ENCODE measurements around the gene BCAR1.
"Not testable (repeated sequence)": the region's sequence is repeated elsewhere in the genome, so short reads cannot be mapped to it uniquely, and the experiment has no call there.

BCAR1 gene

GRCh38 chr16:75209944-75210343, 41.5 kb downstream of the BCAR1 start:
- H3K9ac ChIP-seq (ENCODE audit: low read depth in 1 of 2, low read length in 2 of 2), result no peak overlapping the region
- no peaks in the 10 kb centered on the region for H3K36me3 ChIP-seq (ENCODE audit: control insufficient read depth in 2 of 2, insufficient read depth in 2 of 2, low read length in 2 of 2)
- no peak overlapping the region for H3K4me3 ChIP-seq (ENCODE audit: low read length in 2 of 2)
- H3K9me3 ChIP-seq (ENCODE audit: control insufficient read depth in 2 of 2, low read length in 2 of 2), result no peaks in the 10 kb centered on the region
- H3K4me1 ChIP-seq (ENCODE audit: control insufficient read depth in 2 of 2, insufficient read depth in 2 of 2, low read length in 2 of 2), result no peaks in the 10 kb centered on the region
- H3K27me3 ChIP-seq (ENCODE audit: control insufficient read depth in 2 of 2, insufficient read depth in 2 of 2, low read length in 2 of 2), result no peaks in the 10 kb centered on the region
- no peak overlapping the region for H3K27ac ChIP-seq (ENCODE audit: low read depth in 2 of 2, low read length in 2 of 2)

GRCh38 chr16:75209514-75209913, 41.9 kb downstream of the BCAR1 start:
- H3K36me3 ChIP-seq (ENCODE audit: control insufficient read depth in 2 of 2, insufficient read depth in 2 of 2, low read length in 2 of 2); H3K9ac ChIP-seq (ENCODE audit: low read depth in 1 of 2, low read length in 2 of 2); H3K4me1 ChIP-seq (ENCODE audit: control insufficient read depth in 2 of 2, insufficient read depth in 2 of 2, low read length in 2 of 2): not testable (repeated sequence)

GRCh38 chr16:75208861-75209505, 42.4 kb downstream of the BCAR1 start:
- Histone ChIP-seq H3K4me1 (ENCODE audit: control insufficient read depth in 2 of 2, insufficient read depth in 2 of 2, low read length in 2 of 2) (no peaks in the 10 kb centered on the region), H3K9me3 (ENCODE audit: control insufficient read depth in 2 of 2, low read length in 2 of 2) (no peaks in the 10 kb centered on the region), H3K27ac (ENCODE audit: low read depth in 2 of 2, low read length in 2 of 2) (no peak overlapping the region), H3K9ac (ENCODE audit: low read depth in 1 of 2, low read length in 2 of 2) (no peak overlapping the region), H3K27me3 (ENCODE audit: control insufficient read depth in 2 of 2, insufficient read depth in 2 of 2, low read length in 2 of 2) (no peaks in the 10 kb centered on the region), H3K4me3 (ENCODE audit: low read length in 2 of 2) (no peak overlapping the region), H3K36me3 (ENCODE audit: control insufficient read depth in 2 of 2, insufficient read depth in 2 of 2, low read length in 2 of 2) (no peaks in the 10 kb centered on the region)

More at GRCh38 chr16:75209514-75209913, 41.9 kb downstream of the BCAR1 start:
- H3K9me3 ChIP-seq (ENCODE audit: control insufficient read depth in 2 of 2, low read length in 2 of 2); H3K4me3 ChIP-seq (ENCODE audit: low read length in 2 of 2); H3K27ac ChIP-seq (ENCODE audit: low read depth in 2 of 2, low read length in 2 of 2); H3K27me3 ChIP-seq (ENCODE audit: control insufficient read depth in 2 of 2, insufficient read depth in 2 of 2, low read length in 2 of 2): not testable (repeated sequence)

GRCh38 chr16:75208242-75208825, 43.1 kb downstream of the BCAR1 start:
- H3K9ac ChIP-seq (ENCODE audit: low read depth in 1 of 2, low read length in 2 of 2), result no peak overlapping the region
- H3K27ac ChIP-seq (ENCODE audit: low read depth in 2 of 2, low read length in 2 of 2), result no peak overlapping the region
- H3K4me1 ChIP-seq (ENCODE audit: control insufficient read depth in 2 of 2, insufficient read depth in 2 of 2, low read length in 2 of 2), result no peaks in the 10 kb centered on the region

GRCh38 chr16:75207831-75208230, 43.6 kb downstream of the BCAR1 start:
- Histone ChIP-seq H3K27me3 (ENCODE audit: control insufficient read depth in 2 of 2, insufficient read depth in 2 of 2, low read length in 2 of 2) (no peaks in the 10 kb centered on the region), H3K4me1 (ENCODE audit: control insufficient read depth in 2 of 2, insufficient read depth in 2 of 2, low read length in 2 of 2) (no peaks in the 10 kb centered on the region), H3K4me3 (ENCODE audit: low read length in 2 of 2) (no peak overlapping the region), H3K9me3 (ENCODE audit: control insufficient read depth in 2 of 2, low read length in 2 of 2) (no peaks in the 10 kb centered on the region), H3K36me3 (ENCODE audit: control insufficient read depth in 2 of 2, insufficient read depth in 2 of 2, low read length in 2 of 2) (no peaks in the 10 kb centered on the region), H3K27ac (ENCODE audit: low read depth in 2 of 2, low read length in 2 of 2) (no peak overlapping the region), H3K9ac (ENCODE audit: low read depth in 1 of 2, low read length in 2 of 2) (no peak overlapping the region)

More at GRCh38 chr16:75208242-75208825, 43.1 kb downstream of the BCAR1 start:
- H3K4me3 ChIP-seq (ENCODE audit: low read length in 2 of 2), result no peak overlapping the region
- H3K36me3 ChIP-seq (ENCODE audit: control insufficient read depth in 2 of 2, insufficient read depth in 2 of 2, low read length in 2 of 2), result no peaks in the 10 kb centered on the region
- H3K27me3 ChIP-seq (ENCODE audit: control insufficient read depth in 2 of 2, insufficient read depth in 2 of 2, low read length in 2 of 2), result no peaks in the 10 kb centered on the region
- H3K9me3 ChIP-seq (ENCODE audit: control insufficient read depth in 2 of 2, low read length in 2 of 2), result no peaks in the 10 kb centered on the region

GRCh38 chr16:75206749-75207451, 44.5 kb downstream of the BCAR1 start, which contains the start of gene CTRB2:
TSS of gene CTRB2 (minus strand) at chr16:75207161. CDS start at chr16:75207141, 20 bp downstream.
- H3K9ac ChIP-seq (ENCODE audit: low read depth in 1 of 2, low read length in 2 of 2), result no peak within 1 kb of the TSS
- H3K9me3 ChIP-seq (ENCODE audit: control insufficient read depth in 2 of 2, low read length in 2 of 2), result no peaks in the 10 kb centered on the region
- H3K4me1 ChIP-seq (ENCODE audit: control insufficient read depth in 2 of 2, insufficient read depth in 2 of 2, low read length in 2 of 2), result no peaks in the 10 kb centered on the region
- no peaks in the 10 kb centered on the region for H3K36me3 ChIP-seq (ENCODE audit: control insufficient read depth in 2 of 2, insufficient read depth in 2 of 2, low read length in 2 of 2)
- no peak within 1 kb of the TSS for H3K27ac ChIP-seq (ENCODE audit: low read depth in 2 of 2, low read length in 2 of 2)
- H3K4me3 ChIP-seq (ENCODE audit: low read length in 2 of 2), result no peak within 1 kb of the TSS
- H3K27me3 ChIP-seq (ENCODE audit: control insufficient read depth in 2 of 2, insufficient read depth in 2 of 2, low read length in 2 of 2), result no peaks in the 10 kb centered on the region

GRCh38 chr16:75205961-75206748, 45.3 kb downstream of the BCAR1 start:
- not testable (repeated sequence) for H3K27me3 ChIP-seq (ENCODE audit: control insufficient read depth in 2 of 2, insufficient read depth in 2 of 2, low read length in 2 of 2); H3K9me3 ChIP-seq (ENCODE audit: control insufficient read depth in 2 of 2, low read length in 2 of 2); H3K4me3 ChIP-seq (ENCODE audit: low read length in 2 of 2); H3K9ac ChIP-seq (ENCODE audit: low read depth in 1 of 2, low read length in 2 of 2); H3K4me1 ChIP-seq (ENCODE audit: control insufficient read depth in 2 of 2, insufficient read depth in 2 of 2, low read length in 2 of 2); H3K27ac ChIP-seq (ENCODE audit: low read depth in 2 of 2, low read length in 2 of 2); H3K36me3 ChIP-seq (ENCODE audit: control insufficient read depth in 2 of 2, insufficient read depth in 2 of 2, low read length in 2 of 2)

- not testable (repeated sequence) for H3K9me3 ChIP-seq (ENCODE audit: control insufficient read depth in 2 of 2, low read length in 2 of 2); H3K4me1 ChIP-seq (ENCODE audit: control insufficient read depth in 2 of 2, insufficient read depth in 2 of 2, low read length in 2 of 2); H3K27ac ChIP-seq (ENCODE audit: low read depth in 2 of 2, low read length in 2 of 2); H3K36me3 ChIP-seq (ENCODE audit: control insufficient read depth in 2 of 2, insufficient read depth in 2 of 2, low read length in 2 of 2); H3K4me3 ChIP-seq (ENCODE audit: low read length in 2 of 2); H3K9ac ChIP-seq (ENCODE audit: low read depth in 1 of 2, low read length in 2 of 2); H3K27me3 ChIP-seq (ENCODE audit: control insufficient read depth in 2 of 2, insufficient read depth in 2 of 2, low read length in 2 of 2)
Observed at GRCh38 chr16:75205438-75205837, 46.0 kb downstream of the BCAR1 start.

GRCh38 chr16:75204905-75205304, 46.5 kb downstream of the BCAR1 start:
- not testable (repeated sequence) for H3K4me3 ChIP-seq (ENCODE audit: low read length in 2 of 2); H3K9me3 ChIP-seq (ENCODE audit: control insufficient read depth in 2 of 2, low read length in 2 of 2); H3K27ac ChIP-seq (ENCODE audit: low read depth in 2 of 2, low read length in 2 of 2); H3K4me1 ChIP-seq (ENCODE audit: control insufficient read depth in 2 of 2, insufficient read depth in 2 of 2, low read length in 2 of 2); H3K9ac ChIP-seq (ENCODE audit: low read depth in 1 of 2, low read length in 2 of 2); H3K36me3 ChIP-seq (ENCODE audit: control insufficient read depth in 2 of 2, insufficient read depth in 2 of 2, low read length in 2 of 2); H3K27me3 ChIP-seq (ENCODE audit: control insufficient read depth in 2 of 2, insufficient read depth in 2 of 2, low read length in 2 of 2)

GRCh38 chr16:75204410-75204758, 47.0 kb downstream of the BCAR1 start:
- H3K9me3 ChIP-seq (ENCODE audit: control insufficient read depth in 2 of 2, low read length in 2 of 2), result no peaks in the 10 kb centered on the region
- peaks cover 0 to 3% of the 10 kb centered on the region in 2 donors for H3K4me1 ChIP-seq (ENCODE audit: control insufficient read depth in 2 of 2, insufficient read depth in 2 of 2, low read length in 2 of 2)
- H3K27me3 ChIP-seq (ENCODE audit: control insufficient read depth in 2 of 2, insufficient read depth in 2 of 2, low read length in 2 of 2), result no peaks in the 10 kb centered on the region
- H3K4me3 ChIP-seq (ENCODE audit: low read length in 2 of 2), result no peak overlapping the region
- no peak overlapping the region for H3K9ac ChIP-seq (ENCODE audit: low read depth in 1 of 2, low read length in 2 of 2)
- no peak overlapping the region for H3K27ac ChIP-seq (ENCODE audit: low read depth in 2 of 2, low read length in 2 of 2)
- H3K36me3 ChIP-seq (ENCODE audit: control insufficient read depth in 2 of 2, insufficient read depth in 2 of 2, low read length in 2 of 2), result no peaks in the 10 kb centered on the region
